CD4-positive, CD25-positive, alpha-beta regulatory T cell (primary cell): ENCODE results near the gene TMEM38A. TPM values are rescaled to one million over a fixed set of nuclear protein-coding genes. Genes with fewer than 3 reads are reported as not detected.
"Not testable (repeated sequence)": the region's sequence is repeated elsewhere in the genome, so short reads cannot be mapped to it uniquely, and the experiment has no call there.

Source experiments
- ATAC-seq, 2 donors: fragments of 150-1000 bp; cut with Tn5 transposase; one replicate each; pipeline ENCODE4 v1.10.0; 2021; ENCODE audit warnings: low read depth in 2 of 2, moderate number of reproducible peaks in 2 of 2, moderate library complexity in 1 of 2
- DNase-seq, 3 donors: peaks; one replicate each; pipeline versions ENCODE4 v3.0.0 to v3.0.0-alpha.2; 2012 to 2022; ENCODE audit warnings: mixed read lengths in 1 of 3
- H3K27ac ChIP-seq: one replicate; pipeline ENCODE4 v1.7.0; 2013; ENCODE audit warnings: mild to moderate bottlenecking, low read length; ENCODE audit not compliant: insufficient read depth, poor library complexity, severe bottlenecking
- H3K27me3 ChIP-seq: one replicate; pipeline ENCODE4 v1.7.0; 2013; ENCODE audit warnings: low read length; ENCODE audit not compliant: control insufficient read depth, insufficient read depth
- H3K36me3 ChIP-seq: one replicate; pipeline ENCODE4 v1.7.0; 2013; ENCODE audit warnings: mild to moderate bottlenecking, low read length, moderate library complexity; ENCODE audit not compliant: control insufficient read depth, insufficient read depth
- H3K4me1 ChIP-seq: 2 replicates; pipeline ENCODE4 v1.7.0; 2013; ENCODE audit warnings: mild to moderate bottlenecking, low read length; ENCODE audit not compliant: insufficient read depth, control insufficient read depth, poor library complexity, severe bottlenecking
- H3K4me3 ChIP-seq: one replicate; pipeline ENCODE4 v1.7.0; 2013; ENCODE audit warnings: low read depth, mild to moderate bottlenecking, low read length, moderate library complexity
- H3K9me3 ChIP-seq, 2 experiments: 1 replicate in 1 of 2; 2 replicates in 1 of 2; pipeline ENCODE4 v1.7.0; 2013; ENCODE audit warnings: low read length in 2 of 2, mild to moderate bottlenecking in 1 of 2, moderate library complexity in 1 of 2; ENCODE audit not compliant: control insufficient read depth in 2 of 2
- H3K27ac Mint-ChIP-seq, 3 donors: one replicate each; pipeline ENCODE4 v1.8.0; 2020 to 2022; ENCODE audit warnings: mild to moderate bottlenecking in 3 of 3, mixed read lengths in 3 of 3, moderate library complexity in 2 of 3
- H3K27me3 Mint-ChIP-seq: one replicate; pipeline ENCODE4 v1.8.0; 2022; ENCODE audit warnings: mild to moderate bottlenecking, mixed read lengths
- H3K36me3 Mint-ChIP-seq: one replicate; pipeline ENCODE4 v1.8.0; 2020; ENCODE audit warnings: mixed read lengths
- H3K4me1 Mint-ChIP-seq, 4 donors: one replicate each; pipeline ENCODE4 v1.8.0; 2020 to 2022; ENCODE audit warnings: mixed read lengths in 4 of 4, mild to moderate bottlenecking in 1 of 4
- H3K4me3 Mint-ChIP-seq, 4 donors: one replicate each; pipeline ENCODE4 v1.8.0; 2020 to 2022; ENCODE audit warnings: mild to moderate bottlenecking in 4 of 4, mixed read lengths in 4 of 4, moderate library complexity in 3 of 4
- H3K9me3 Mint-ChIP-seq, 7 donors: one replicate each; pipeline ENCODE4 v1.8.0; 2020 to 2022; ENCODE audit warnings: mixed read lengths in 7 of 7, mild to moderate bottlenecking in 3 of 7, moderate library complexity in 2 of 7
- polyA plus RNA-seq, 4 donors: library from polyadenylated mRNA; unstranded; fragments of 300-500 nt; fragmentation: Illumina TruSeq; gene quantifications; one replicate each; pipeline ENCODE4 v1.2.3, GENCODE V29; 2021
- total RNA-seq: library from RNA; stranded (reverse); gene quantifications from one replicate; pipeline ENCODE4 v1.2.3, GENCODE V29; 2022

Gene TMEM38A
- total and polyA plus RNA-seq, 5 donors from 2014 or later = 1.0 to 5.7 (median 2.9) TPM

DNA sequence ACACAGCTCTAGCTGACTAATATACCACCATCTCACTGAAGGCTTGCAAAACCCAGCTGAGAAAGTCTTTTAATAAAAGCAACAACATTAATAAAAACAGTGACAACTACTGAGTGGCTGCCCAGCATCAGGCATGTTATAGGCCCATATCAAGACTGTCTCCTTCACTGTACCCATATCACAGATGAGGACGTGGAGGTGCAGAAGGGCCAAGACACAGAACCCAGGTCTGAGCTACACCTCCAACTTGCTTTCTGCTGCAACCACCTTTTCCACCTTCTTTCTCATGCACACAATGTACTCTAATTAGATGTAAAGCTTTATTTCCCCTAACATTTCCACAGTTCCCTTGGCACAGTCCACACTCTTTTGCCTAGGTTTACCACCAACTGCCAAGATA is 22.3 kb upstream of the TMEM38A start:
- Histone ChIP-seq H3K27ac (no peak overlapping the region), H3K9me3 (no peaks in the 10 kb centered on the region), H3K36me3 (peaks cover 55% of the 10 kb centered on the region), H3K4me3 (no peak overlapping the region), H3K4me1 (peaks cover 5% of the 10 kb centered on the region), H3K27me3 (no peaks in the 10 kb centered on the region)
- Mint-ChIP-seq H3K36me3 (peaks cover 19% of the 10 kb centered on the region), H3K9me3 (no peaks in the 10 kb centered on the region), H3K27ac (no peak overlapping the region), H3K4me3 (no peak overlapping the region), H3K27me3 (no peaks in the 10 kb centered on the region), H3K4me1 (peaks cover 0 to 33% (median 13%) of the 10 kb centered on the region in 4 donors)
- ATAC-seq (no peak), DNase-seq (no peak)

DNA sequence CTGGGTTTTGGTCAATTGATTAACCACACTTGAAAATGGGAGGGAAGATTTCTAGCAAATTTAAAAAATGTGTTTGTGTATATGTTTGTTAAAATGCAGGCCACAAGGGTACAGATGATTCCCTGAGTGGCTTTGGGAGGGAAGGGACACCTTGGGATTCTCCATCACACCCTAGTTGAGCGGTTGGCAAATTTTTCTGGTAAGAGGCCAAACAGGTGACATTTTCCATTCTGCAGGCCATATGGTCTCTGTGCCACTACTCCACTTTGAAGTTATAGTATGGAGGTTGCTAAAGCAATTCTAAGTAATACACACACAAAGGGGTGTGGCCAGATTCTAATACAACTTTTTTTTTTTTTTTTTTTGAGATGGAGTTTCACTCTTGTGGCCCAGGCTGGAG is 20.0 kb upstream of the TMEM38A start:
- Mint-ChIP-seq H3K27me3 (no peaks in the 10 kb centered on the region), H3K36me3 (peaks cover 25% of the 10 kb centered on the region), H3K9me3 (no peaks in the 10 kb centered on the region), H3K4me1 (peaks cover 0 to 34% (median 16%) of the 10 kb centered on the region in 4 donors), H3K27ac (no peak overlapping the region), H3K4me3 (no peak overlapping the region)
- DNase-seq (no peak), ATAC-seq (no peak)
- peaks cover 5% of the 10 kb centered on the region for H3K4me1 ChIP-seq
- no peak overlapping the region for H3K27ac ChIP-seq
- H3K27me3 ChIP-seq = no peaks in the 10 kb centered on the region
- no peaks in the 10 kb centered on the region for H3K9me3 ChIP-seq
- H3K4me3 ChIP-seq = no peak overlapping the region
- H3K36me3 ChIP-seq = peaks cover 61% of the 10 kb centered on the region

DNA sequence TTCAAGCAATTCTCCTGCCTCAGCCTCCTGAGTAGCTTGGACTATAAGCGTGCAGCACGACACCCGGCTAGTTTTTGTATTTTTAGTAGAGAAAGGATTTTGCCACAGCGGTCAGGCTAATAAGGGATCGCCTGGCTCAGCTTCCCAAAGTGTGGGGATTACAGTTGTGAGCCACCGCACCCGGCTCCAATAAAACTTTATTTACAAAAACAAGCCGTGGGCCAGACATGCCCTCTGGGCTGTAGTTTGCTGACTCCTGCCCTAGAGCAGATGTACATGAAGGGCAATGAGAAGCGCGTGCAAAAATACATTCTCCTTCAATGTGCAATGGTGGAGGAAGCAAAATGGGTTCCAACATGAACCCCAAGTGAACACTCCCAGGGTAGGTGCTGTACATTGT is 19.2 kb upstream of the TMEM38A start:
- Histone ChIP-seq H3K9me3 (no peaks in the 10 kb centered on the region), H3K27me3 (no peaks in the 10 kb centered on the region), H3K4me1 (peaks cover 5% of the 10 kb centered on the region), H3K27ac (no peak overlapping the region), H3K4me3 (no peak overlapping the region), H3K36me3 (peaks cover 63% of the 10 kb centered on the region)
- DNase-seq (no peak), ATAC-seq (no peak)
- no peaks in the 10 kb centered on the region for H3K27me3 Mint-ChIP-seq
- H3K9me3 Mint-ChIP-seq = no peaks in the 10 kb centered on the region
- peaks cover 25% of the 10 kb centered on the region for H3K36me3 Mint-ChIP-seq
- H3K4me1 Mint-ChIP-seq = peaks cover 0 to 33% (median 15%) of the 10 kb centered on the region in 4 donors
- H3K27ac Mint-ChIP-seq = no peak overlapping the region
- no peak overlapping the region for H3K4me3 Mint-ChIP-seq

DNA sequence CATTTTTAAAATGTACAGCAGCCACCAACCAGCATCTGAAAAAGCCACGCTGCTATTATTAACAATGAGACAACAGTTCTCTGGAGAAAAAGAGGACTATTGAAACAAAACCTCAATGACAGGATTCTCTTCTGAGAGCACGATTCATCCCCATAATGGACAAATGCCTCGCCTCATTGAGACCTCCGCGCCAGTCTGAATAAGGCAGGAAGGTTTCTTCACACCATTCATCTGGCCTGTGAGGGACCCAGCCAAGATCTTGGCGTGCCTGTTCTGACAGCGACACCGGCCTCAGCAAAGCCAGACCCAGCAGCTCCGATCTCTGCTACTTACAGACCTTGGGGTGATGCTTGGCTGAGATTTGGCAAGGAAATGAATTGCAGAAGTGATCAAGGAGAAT is 15.8 kb upstream of the TMEM38A start:
- H3K4me1 ChIP-seq = no peaks in the 10 kb centered on the region
- peak overlapping the region in 2 of 3 donors; percentile 38 to 47 for H3K27ac Mint-ChIP-seq
- H3K4me3 ChIP-seq = no peak overlapping the region
- peaks cover 26% of the 10 kb centered on the region for H3K36me3 Mint-ChIP-seq
- H3K36me3 ChIP-seq = peaks cover 67% of the 10 kb centered on the region
- H3K9me3 ChIP-seq = no peaks in the 10 kb centered on the region
- H3K27me3 Mint-ChIP-seq = no peaks in the 10 kb centered on the region
- no peak for ATAC-seq
- H3K4me1 Mint-ChIP-seq = peaks cover 0 to 28% (median 14%) of the 10 kb centered on the region in 4 donors
- H3K4me3 Mint-ChIP-seq = no peak overlapping the region
- DNase-seq = no peak
- H3K27me3 ChIP-seq = no peaks in the 10 kb centered on the region
- H3K9me3 Mint-ChIP-seq = no peaks in the 10 kb centered on the region
- no peak overlapping the region for H3K27ac ChIP-seq

DNA sequence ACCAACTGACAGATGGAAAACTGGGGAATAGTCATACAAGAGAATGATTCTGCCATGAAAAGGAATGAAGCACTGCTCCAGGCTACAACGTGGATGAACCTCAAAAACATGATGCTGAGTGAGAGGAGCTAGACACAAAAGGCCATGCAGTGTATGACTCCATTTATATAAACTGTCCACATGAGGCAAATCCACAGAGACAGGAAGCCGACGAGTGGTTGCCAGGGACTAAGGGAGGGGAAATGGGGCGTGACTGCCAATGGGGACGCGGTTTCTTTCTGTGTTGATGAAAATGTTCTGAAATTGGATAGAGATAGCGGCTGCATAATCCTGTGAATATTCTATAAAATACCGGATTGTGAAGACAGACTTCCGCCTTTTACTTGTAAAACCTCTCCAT is 11.2 kb upstream of the TMEM38A start:
- Histone ChIP-seq H3K9me3 (no peaks in the 10 kb centered on the region), H3K4me3 (no peak overlapping the region), H3K36me3 (peaks cover 77% of the 10 kb centered on the region), H3K4me1 (no peaks in the 10 kb centered on the region), H3K27ac (no peak overlapping the region), H3K27me3 (no peaks in the 10 kb centered on the region)
- Mint-ChIP-seq H3K4me3 (peak overlapping the region in 1 of 4 donors; percentile 4), H3K9me3 (no peaks in the 10 kb centered on the region), H3K27me3 (no peaks in the 10 kb centered on the region), H3K27ac (peak overlapping the region; percentile 53 to 78 (median 55)), H3K36me3 (peaks cover 30% of the 10 kb centered on the region), H3K4me1 (peaks cover 6 to 29% (median 14%) of the 10 kb centered on the region in 4 donors)
- no peak for ATAC-seq
- peak in 1 of 3 donors; percentile 9 for DNase-seq

DNA sequence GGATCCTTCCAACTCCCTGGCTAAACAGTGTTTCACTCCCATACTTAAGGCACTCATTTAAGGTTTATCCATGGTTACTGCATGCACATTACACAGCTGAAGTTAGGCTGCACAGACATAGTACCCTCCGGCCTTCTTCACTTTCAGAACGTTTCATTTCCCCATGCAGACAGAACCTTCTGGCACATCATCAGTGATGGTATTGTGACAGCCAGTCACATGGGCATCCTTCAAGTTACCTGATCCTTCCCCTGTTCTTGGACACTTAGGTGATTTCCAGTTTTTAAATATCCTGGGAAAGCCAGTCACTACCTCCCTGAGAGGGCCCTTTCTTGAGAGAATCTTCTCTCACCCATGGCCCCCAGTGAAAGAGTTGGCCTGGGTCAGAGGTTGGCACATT is 10.1 kb upstream of the TMEM38A start:
- Histone ChIP-seq H3K4me3 (no peak overlapping the region), H3K27ac (no peak overlapping the region), H3K4me1 (no peaks in the 10 kb centered on the region), H3K27me3 (no peaks in the 10 kb centered on the region), H3K36me3 (peaks cover 79% of the 10 kb centered on the region), H3K9me3 (no peaks in the 10 kb centered on the region)
- no peak for ATAC-seq
- peaks cover 6 to 33% (median 14%) of the 10 kb centered on the region in 4 donors for H3K4me1 Mint-ChIP-seq
- peaks cover 27% of the 10 kb centered on the region for H3K36me3 Mint-ChIP-seq
- no peak for DNase-seq
- no peaks in the 10 kb centered on the region for H3K9me3 Mint-ChIP-seq
- H3K4me3 Mint-ChIP-seq = no peak overlapping the region
- peak overlapping the region in 2 of 3 donors; percentile 14 to 47 for H3K27ac Mint-ChIP-seq
- H3K27me3 Mint-ChIP-seq = no peaks in the 10 kb centered on the region

DNA sequence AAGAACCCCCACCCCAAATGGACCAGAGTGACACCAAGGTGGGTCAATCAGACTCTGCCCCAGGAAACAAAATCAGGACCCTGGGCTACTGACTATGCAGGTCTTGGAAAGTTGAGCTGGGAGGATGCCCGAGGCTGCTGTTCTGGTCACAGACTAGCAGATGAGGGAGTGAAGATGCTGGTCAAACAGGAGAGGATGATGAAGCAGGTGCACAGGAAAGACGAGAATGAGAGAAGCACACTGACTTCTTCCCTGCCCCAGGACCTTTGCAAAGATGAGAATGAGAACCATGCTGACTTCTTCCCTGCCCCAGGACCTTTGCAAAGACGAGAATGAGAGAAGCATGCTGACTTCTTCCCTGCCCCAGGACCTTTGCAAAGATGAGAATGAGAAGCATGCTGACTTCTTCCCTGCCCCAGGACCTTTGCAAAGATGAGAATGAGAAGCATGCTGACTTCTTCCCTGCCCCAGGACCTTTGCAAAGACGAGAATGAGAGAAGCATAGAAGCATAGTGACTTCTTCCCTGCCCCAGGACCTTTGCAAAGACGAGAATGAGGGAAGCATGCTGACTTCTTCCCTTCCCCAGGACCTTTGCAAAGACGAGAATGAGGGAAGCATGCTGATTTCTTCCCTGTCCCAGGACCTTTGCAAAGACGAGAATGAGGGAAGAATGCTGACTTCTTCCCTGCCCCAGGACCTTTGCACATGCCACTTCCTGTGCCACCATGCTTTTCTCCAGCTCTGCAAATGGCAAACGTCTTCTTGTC is 9.3 kb upstream of the TMEM38A start:
- not testable (repeated sequence) for H3K27me3 ChIP-seq, H3K27me3 Mint-ChIP-seq, H3K4me1 ChIP-seq, H3K27ac ChIP-seq, H3K9me3 ChIP-seq, H3K4me3 Mint-ChIP-seq, DNase-seq, ATAC-seq, H3K4me3 ChIP-seq, H3K9me3 Mint-ChIP-seq
- Mint-ChIP-seq H3K36me3 (peaks cover 27% of the 10 kb centered on the region), H3K27ac (peak overlapping the region in 1 of 3 donors; percentile 47), H3K4me1 (peaks cover 6 to 40% (median 16%) of the 10 kb centered on the region in 4 donors)
- peaks cover 79% of the 10 kb centered on the region for H3K36me3 ChIP-seq

DNA sequence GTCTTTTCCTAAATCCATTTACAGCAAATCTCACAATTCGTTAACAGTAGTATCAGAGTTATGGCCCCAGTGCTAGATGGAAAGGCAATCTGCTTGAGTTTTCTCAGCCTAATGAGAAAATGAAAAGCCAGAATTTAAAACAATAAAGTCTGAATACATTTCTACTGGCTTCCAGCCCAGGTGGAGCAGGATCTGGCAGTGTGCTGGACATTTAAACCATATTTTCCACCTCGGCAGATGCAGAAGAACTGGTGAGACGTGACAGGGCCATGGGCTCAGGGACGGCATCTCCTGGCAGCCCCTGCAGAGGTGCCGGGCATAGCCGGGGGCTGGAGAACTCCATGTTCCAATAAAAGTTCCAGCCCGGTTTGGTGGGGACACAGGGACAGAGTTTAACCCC is 8.1 kb upstream of the TMEM38A start:
- peaks cover 12 to 46% (median 25%) of the 10 kb centered on the region in 4 donors for H3K4me1 Mint-ChIP-seq
- peaks cover 31% of the 10 kb centered on the region for H3K36me3 Mint-ChIP-seq
- H3K27me3 ChIP-seq = no peaks in the 10 kb centered on the region
- H3K27ac ChIP-seq = no peak overlapping the region
- peaks cover 82% of the 10 kb centered on the region for H3K36me3 ChIP-seq
- peak overlapping the region in 1 of 3 donors; percentile 46 for H3K27ac Mint-ChIP-seq
- H3K27me3 Mint-ChIP-seq = no peaks in the 10 kb centered on the region
- no peak for DNase-seq
- H3K4me1 ChIP-seq = peaks cover 9% of the 10 kb centered on the region
- H3K9me3 ChIP-seq = no peaks in the 10 kb centered on the region
- H3K4me3 Mint-ChIP-seq = no peak overlapping the region
- no peaks in the 10 kb centered on the region for H3K9me3 Mint-ChIP-seq
- ATAC-seq = no peak
- no peak overlapping the region for H3K4me3 ChIP-seq
